Spleen (tissue), 7 donors: ENCODE results near the gene RAPGEF4.

Source experiments
- CTCF ChIP-seq, 11 experiments: fragments of 200-600 bp in 7 of 11; fragments of 450-650 bp in 4 of 11; sonication (generic) in 4 of 11; IDR thresholded peaks in 8 of 11; conservative IDR thresholded peaks in 3 of 11; 1 replicate in 7 of 11; 2 replicates in 4 of 11; pipeline versions ENCODE4 v1.4.0 to v1.8.0; 2016 to 2021; ENCODE audit warnings: antibody characterized with exemption in 11 of 11, inconsistent platforms in 4 of 11, mild to moderate bottlenecking in 1 of 11
- POLR2A ChIP-seq, 3 donors: fragments of 450-650 bp; IDR thresholded peaks; one replicate each; pipeline ENCODE4 v1.5.1; 2017; ENCODE audit warnings: antibody characterized with exemption in 3 of 3, mild to moderate bottlenecking in 1 of 3
- POLR2AphosphoS5 ChIP-seq, 3 donors: sonication (generic); formaldehyde crosslinking; IDR thresholded peaks; one replicate each; pipeline ENCODE4 v1.5.1; 2017; ENCODE audit warnings: antibody characterized with exemption in 3 of 3
- donor health status: DM: no; HTN: no; CAD: no; lungs with moderate emphysema.
- donor health status: DM: no; HTN: no; CAD: no.
- donor health status: DM: no; HTN: no; CAD: no.

GRCh38 chr2:172860336-172860707 lies 124.7 kb downstream of the RAPGEF4 start:
- TF ChIP-seq POLR2A (IDR thresholded peaks at IDR 0.05) (no peak), CTCF (IDR thresholded peaks at IDR 0.05 in 8 of 11, conservative IDR thresholded peaks at IDR 0.05 in 3 of 11) (no peak), POLR2AphosphoS5 (IDR thresholded peaks at IDR 0.05) (no peak)
